K562 (cell line): ENCODE data around the gene MKRN1.

ENCODE experiments used
- BRD4 ChIP-seq: fragments of 200-600 bp; sonication (generic); IDR thresholded peaks from 2 replicates; pipeline ENCODE4 v1.6.1; 2017; ENCODE audit warnings: inconsistent platforms
- GABPA ChIP-seq: fragments of 200-800 bp; sonication (Bioruptor generic); conservative IDR thresholded peaks from 2 replicates; pipeline ENCODE4 v1.6.1; 2016; ENCODE audit warnings: low read depth, missing genetic modification characterization, missing compliant biosample characterization
- JUNB ChIP-seq: fragments of 450-650 bp; formaldehyde crosslinking; conservative IDR thresholded peaks from 2 replicates; pipeline ENCODE4 v1.4.0; 2020; ENCODE audit warnings: mild to moderate bottlenecking
- POLR2A ChIP-seq: fragments of 450-650 bp; conservative IDR thresholded peaks from 2 replicates; pipeline ENCODE4 v1.6.1; 2016
- POLR2AphosphoS5 ChIP-seq: IDR thresholded peaks from 2 replicates; pipeline ENCODE4 v1.6.1; 2011; ENCODE audit warnings: mild to moderate bottlenecking, low read depth, low read length, moderate library complexity; ENCODE audit not compliant: control insufficient read depth, insufficient read depth
- TAF7 ChIP-seq: fragments of 450-650 bp; IDR thresholded peaks from 2 replicates; pipeline ENCODE4 v1.6.1; 2016; ENCODE audit warnings: missing genetic modification characterization, missing compliant biosample characterization
- TBP ChIP-seq: optimal IDR thresholded peaks from 2 replicates; pipeline ENCODE3; 2011; ENCODE audit warnings: low read depth, low read length, improper control_type of control experiment
- TRIM24 ChIP-seq, 2 experiments: fragments of 450-650 bp; IDR thresholded peaks; 2 replicates each; pipeline ENCODE4 v1.6.1; 2016
- ZNF57 ChIP-seq: fragments of 450-650 bp; formaldehyde crosslinking; IDR thresholded peaks from 2 replicates; pipeline ENCODE4 v1.4.0; 2020; ENCODE audit warnings: mild to moderate bottlenecking, moderate library complexity
- ZNF79 ChIP-seq: fragments of 250-450 bp; sonication (Bioruptor Pico); IDR thresholded peaks from 2 replicates; pipeline ENCODE4 v1.4.0; 2020; ENCODE audit warnings: low read depth, mild to moderate bottlenecking, moderate library complexity
- TF ChIP-seq, protein P1 (sequence below), 3 experiments: IDR thresholded peaks in 2 of 3; conservative IDR thresholded peaks in 1 of 3; 2 replicates each; pipeline ENCODE4 v1.5.1; 2011 to 2012; ENCODE audit warnings: low read length in 3 of 3, mild to moderate bottlenecking in 3 of 3, control low read depth in 2 of 3, improper control_type of control experiment in 1 of 3, inconsistent platforms in 1 of 3, low read depth in 1 of 3, mixed read lengths in 1 of 3, moderate library complexity in 1 of 3; ENCODE audit not compliant: insufficient read depth in 2 of 3
- TF ChIP-seq, protein P2 (sequence below): IDR thresholded peaks from 2 replicates; pipeline ENCODE4 v1.6.1; 2011; ENCODE audit warnings: borderline replicate concordance, low read depth, mild to moderate bottlenecking, moderate library complexity, low read length; ENCODE audit not compliant: insufficient read depth, poor library complexity, severe bottlenecking
- TF ChIP-seq, protein P3 (sequence below): fragments of 450-650 bp; formaldehyde crosslinking; IDR thresholded peaks from 2 replicates; pipeline ENCODE4 v1.4.0; 2022; ENCODE audit warnings: missing genetic modification characterization

DNA sequence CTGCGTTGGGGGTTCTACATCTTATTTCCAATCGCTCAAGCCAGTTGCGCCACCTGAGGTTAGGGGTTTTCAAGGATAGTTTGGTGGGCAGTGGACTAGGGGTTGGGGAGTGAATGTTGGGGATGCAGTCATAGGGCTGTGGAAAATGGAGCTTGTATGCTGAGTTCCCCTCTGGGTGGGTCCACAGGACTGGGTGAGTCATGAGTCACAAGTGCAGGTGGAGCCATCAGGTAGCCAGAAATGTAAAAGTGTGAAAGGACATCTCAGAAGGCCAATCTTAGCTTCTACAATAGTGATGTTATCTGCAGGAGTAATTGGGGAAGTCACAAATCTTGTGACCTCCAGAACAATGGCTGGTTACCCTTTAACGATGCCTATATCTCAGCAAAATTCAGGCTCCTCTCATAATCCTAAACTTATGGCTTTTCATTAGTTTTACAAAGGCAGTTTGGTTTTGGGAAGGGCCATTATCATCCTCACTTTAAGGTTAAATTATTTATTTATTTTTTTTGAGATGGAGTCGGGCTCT is 18.0 kb upstream of the MKRN1 start:
- TF ChIP-seq, protein P1, sequence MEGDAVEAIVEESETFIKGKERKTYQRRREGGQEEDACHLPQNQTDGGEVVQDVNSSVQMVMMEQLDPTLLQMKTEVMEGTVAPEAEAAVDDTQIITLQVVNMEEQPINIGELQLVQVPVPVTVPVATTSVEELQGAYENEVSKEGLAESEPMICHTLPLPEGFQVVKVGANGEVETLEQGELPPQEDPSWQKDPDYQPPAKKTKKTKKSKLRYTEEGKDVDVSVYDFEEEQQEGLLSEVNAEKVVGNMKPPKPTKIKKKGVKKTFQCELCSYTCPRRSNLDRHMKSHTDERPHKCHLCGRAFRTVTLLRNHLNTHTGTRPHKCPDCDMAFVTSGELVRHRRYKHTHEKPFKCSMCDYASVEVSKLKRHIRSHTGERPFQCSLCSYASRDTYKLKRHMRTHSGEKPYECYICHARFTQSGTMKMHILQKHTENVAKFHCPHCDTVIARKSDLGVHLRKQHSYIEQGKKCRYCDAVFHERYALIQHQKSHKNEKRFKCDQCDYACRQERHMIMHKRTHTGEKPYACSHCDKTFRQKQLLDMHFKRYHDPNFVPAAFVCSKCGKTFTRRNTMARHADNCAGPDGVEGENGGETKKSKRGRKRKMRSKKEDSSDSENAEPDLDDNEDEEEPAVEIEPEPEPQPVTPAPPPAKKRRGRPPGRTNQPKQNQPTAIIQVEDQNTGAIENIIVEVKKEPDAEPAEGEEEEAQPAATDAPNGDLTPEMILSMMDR (IDR thresholded peaks at IDR 0.05 in 2 of 3, conservative IDR thresholded peaks at IDR 0.05 in 1 of 3; ENCODE audit: insufficient read depth in 2 of 3, low read depth in 1 of 3, low read length in 3 of 3) = no peak
- TF ChIP-seq JUNB (CRISPR knock-in tag) = no peak
- TF ChIP-seq TBP = no peak
- no peak for TF ChIP-seq BRD4
- no peak for TF ChIP-seq POLR2AphosphoS5
- no peak for TF ChIP-seq ZNF57 (CRISPR knock-in tag)
- TF ChIP-seq, protein P2, sequence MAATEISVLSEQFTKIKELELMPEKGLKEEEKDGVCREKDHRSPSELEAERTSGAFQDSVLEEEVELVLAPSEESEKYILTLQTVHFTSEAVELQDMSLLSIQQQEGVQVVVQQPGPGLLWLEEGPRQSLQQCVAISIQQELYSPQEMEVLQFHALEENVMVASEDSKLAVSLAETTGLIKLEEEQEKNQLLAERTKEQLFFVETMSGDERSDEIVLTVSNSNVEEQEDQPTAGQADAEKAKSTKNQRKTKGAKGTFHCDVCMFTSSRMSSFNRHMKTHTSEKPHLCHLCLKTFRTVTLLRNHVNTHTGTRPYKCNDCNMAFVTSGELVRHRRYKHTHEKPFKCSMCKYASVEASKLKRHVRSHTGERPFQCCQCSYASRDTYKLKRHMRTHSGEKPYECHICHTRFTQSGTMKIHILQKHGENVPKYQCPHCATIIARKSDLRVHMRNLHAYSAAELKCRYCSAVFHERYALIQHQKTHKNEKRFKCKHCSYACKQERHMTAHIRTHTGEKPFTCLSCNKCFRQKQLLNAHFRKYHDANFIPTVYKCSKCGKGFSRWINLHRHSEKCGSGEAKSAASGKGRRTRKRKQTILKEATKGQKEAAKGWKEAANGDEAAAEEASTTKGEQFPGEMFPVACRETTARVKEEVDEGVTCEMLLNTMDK = no peak
- no peak for TF ChIP-seq POLR2A
- TF ChIP-seq, protein P3, sequence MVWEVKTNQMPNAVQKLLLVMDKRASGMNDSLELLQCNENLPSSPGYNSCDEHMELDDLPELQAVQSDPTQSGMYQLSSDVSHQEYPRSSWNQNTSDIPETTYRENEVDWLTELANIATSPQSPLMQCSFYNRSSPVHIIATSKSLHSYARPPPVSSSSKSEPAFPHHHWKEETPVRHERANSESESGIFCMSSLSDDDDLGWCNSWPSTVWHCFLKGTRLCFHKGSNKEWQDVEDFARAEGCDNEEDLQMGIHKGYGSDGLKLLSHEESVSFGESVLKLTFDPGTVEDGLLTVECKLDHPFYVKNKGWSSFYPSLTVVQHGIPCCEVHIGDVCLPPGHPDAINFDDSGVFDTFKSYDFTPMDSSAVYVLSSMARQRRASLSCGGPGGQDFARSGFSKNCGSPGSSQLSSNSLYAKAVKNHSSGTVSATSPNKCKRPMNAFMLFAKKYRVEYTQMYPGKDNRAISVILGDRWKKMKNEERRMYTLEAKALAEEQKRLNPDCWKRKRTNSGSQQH (CRISPR knock-in tag) = no peak
- no peak for TF ChIP-seq GABPA (tag)
- TF ChIP-seq ZNF79 (CRISPR knock-in tag) = no peak
- no peak for TF ChIP-seq TRIM24 (IDR thresholded peaks at IDR 0.05)
- no peak for TF ChIP-seq TAF7 (tag)
